Smooth muscle cell (in vitro differentiated cells): ENCODE measurements around the gene FAM200A. TPM values are rescaled to one million over a fixed set of nuclear protein-coding genes. Genes with fewer than 3 reads are reported as not detected.
"Not testable (repeated sequence)": the region's sequence is repeated elsewhere in the genome, so short reads cannot be mapped to it uniquely, and the experiment has no call there.

Source experiments
- DNase-seq: peaks from one replicate; lab custom pipeline; 2025; ENCODE audit not compliant: unreplicated experiment; lab: John Stamatoyannopoulos, UW
- H2AFZ ChIP-seq: fragments of 200-600 bp; sonication (generic); 2 replicates; pipeline ENCODE4 v1.6.0; 2016; ENCODE audit warnings: antibody characterized with exemption, low read depth, mild to moderate bottlenecking
- H3F3A ChIP-seq: fragments of 200-600 bp; sonication (generic); 2 replicates; pipeline ENCODE4 v1.6.0; 2017; ENCODE audit warnings: antibody characterized with exemption, low read depth
- H3K27ac ChIP-seq: fragments of 200-600 bp; sonication (generic); 2 replicates; pipeline ENCODE4 v1.5.1; 2016; ENCODE audit warnings: low read depth, mild to moderate bottlenecking
- H3K27me3 ChIP-seq: fragments of 200-600 bp; sonication (generic); 2 replicates; pipeline ENCODE4 v1.6.1; 2016; ENCODE audit warnings: low read depth, mild to moderate bottlenecking
- H3K36me3 ChIP-seq: fragments of 200-600 bp; sonication (generic); 2 replicates; pipeline ENCODE4 v1.5.1; 2016; ENCODE audit warnings: low read depth
- H3K4me1 ChIP-seq: fragments of 200-600 bp; sonication (generic); 2 replicates; pipeline ENCODE4 v1.5.1; 2016; ENCODE audit warnings: low read depth
- H3K4me2 ChIP-seq: fragments of 200-600 bp; sonication (generic); 2 replicates; pipeline ENCODE4 v1.6.0; 2016; ENCODE audit warnings: mild to moderate bottlenecking
- H3K4me3 ChIP-seq: fragments of 200-600 bp; sonication (generic); 2 replicates; pipeline ENCODE4 v1.5.1; 2016; ENCODE audit warnings: mild to moderate bottlenecking
- H3K79me2 ChIP-seq: fragments of 200-600 bp; sonication (generic); 2 replicates; pipeline ENCODE4 v1.6.0; 2016; ENCODE audit warnings: low read depth, mild to moderate bottlenecking
- H3K9ac ChIP-seq: fragments of 200-600 bp; sonication (generic); 2 replicates; pipeline ENCODE4 v1.6.0; 2016; ENCODE audit warnings: low read depth
- H3K9me3 ChIP-seq: fragments of 200-600 bp; sonication (generic); replicated peaks from 2 replicates; pipeline ENCODE4 v1.5.1; 2016; ENCODE audit warnings: low read depth
- H4K20me1 ChIP-seq: fragments of 200-600 bp; sonication (generic); 2 replicates; pipeline ENCODE4 v1.6.0; 2016; ENCODE audit warnings: low read depth
- CTCF ChIP-seq: fragments of 200-600 bp; sonication (generic); IDR thresholded peaks from 2 replicates; pipeline ENCODE4 v1.5.1; 2017; ENCODE audit warnings: borderline replicate concordance, mild to moderate bottlenecking, antibody characterized with exemption; ENCODE audit not compliant: insufficient read depth, poor library complexity, severe bottlenecking
- WGBS: methylation state at CpG from one replicate; pipeline ENCODE4 v1.1.7; 2016; ENCODE audit warnings: low lambda C conversion rate; 5-methylcytosine and 5-hydroxymethylcytosine counted together
- polyA plus RNA-seq: library from polyadenylated mRNA; unstranded; fragments of >200 nt; fragmentation: Nextera tagmentation; extraction: Ambion mirVana; gene quantifications from 2 replicates; pipeline ENCODE4 v1.2.1, GENCODE V29; 2016
- total RNA-seq: library from RNA; depleted of rRNA; stranded (reverse); fragments of >200 nt; gene quantifications from 2 replicates; pipeline ENCODE4 v1.2.3, GENCODE V29; 2014

The FAM200A gene
- total and polyA plus RNA-seq, 2 experiments from 2014 or later = 8.1 to 10.0 TPM

- peaks cover 15% of the 10 kb centered on the region for H3K79me2 ChIP-seq
- H4K20me1 ChIP-seq = peaks cover 61% of the 10 kb centered on the region
- H3K4me1 ChIP-seq = no peaks in the 10 kb centered on the region
- H3K9ac ChIP-seq = no peak overlapping the region
- TF ChIP-seq CTCF = no peak
- no peak overlapping the region for H3K4me3 ChIP-seq
- peaks cover 12% of the 10 kb centered on the region for H3K36me3 ChIP-seq
- no peak overlapping the region for H2AFZ ChIP-seq
- DNase-seq = no peak
- H3K9me3 ChIP-seq = no peaks in the 10 kb centered on the region
- H3K27me3 ChIP-seq = no peaks in the 10 kb centered on the region
- H3K27ac ChIP-seq = no peak overlapping the region
- peaks cover 24% of the 10 kb centered on the region for H3F3A ChIP-seq
- H3K4me2 ChIP-seq = no peak overlapping the region
- WGBS = 100% methylated on average over 1 of the region's 1 CpG
Observed at GRCh38 chr7:99573257-99573656, 21.3 kb upstream of the FAM200A start.

GRCh38 chr7:99571768-99572167 lies 19.9 kb upstream of the FAM200A start:
- no peaks in the 10 kb centered on the region for H3K9me3 ChIP-seq
- H3K36me3 ChIP-seq = peaks cover 12% of the 10 kb centered on the region
- no peak overlapping the region for H2AFZ ChIP-seq
- H3K27me3 ChIP-seq = no peaks in the 10 kb centered on the region
- WGBS = 99% methylated on average over 3 of the region's 3 CpGs
- no peaks in the 10 kb centered on the region for H3K4me1 ChIP-seq
- peaks cover 22% of the 10 kb centered on the region for H3F3A ChIP-seq
- H4K20me1 ChIP-seq = peaks cover 74% of the 10 kb centered on the region
- no peak overlapping the region for H3K9ac ChIP-seq
- H3K4me2 ChIP-seq = no peak overlapping the region
- no peak for DNase-seq
- TF ChIP-seq CTCF = no peak
- H3K27ac ChIP-seq = no peak overlapping the region
- H3K4me3 ChIP-seq = no peak overlapping the region
- H3K79me2 ChIP-seq = peaks cover 23% of the 10 kb centered on the region

- DNase-seq, H3K27ac ChIP-seq, H3K4me2 ChIP-seq, H3K9ac ChIP-seq, H3K27me3 ChIP-seq, H2AFZ ChIP-seq, H3K9me3 ChIP-seq, H3K4me1 ChIP-seq, H3K4me3 ChIP-seq: not testable (repeated sequence)
- Histone ChIP-seq H3K79me2 (peaks cover 51% of the 10 kb centered on the region), H3F3A (peaks cover 10% of the 10 kb centered on the region), H3K36me3 (peaks cover 25% of the 10 kb centered on the region), H4K20me1 (peaks cover 89% of the 10 kb centered on the region)
- WGBS = 95% methylated on average over 7 of the region's 7 CpGs
Observed at GRCh38 chr7:99568770-99569169, 16.9 kb upstream of the FAM200A start.

GRCh38 chr7:99563650-99564049 lies 11.7 kb upstream of the FAM200A start:
- TF ChIP-seq CTCF = no peak
- Histone ChIP-seq H3K9me3 (no peaks in the 10 kb centered on the region), H3K79me2 (peaks cover 67% of the 10 kb centered on the region), H3K4me1 (peaks cover 11% of the 10 kb centered on the region), H3K9ac (peak overlapping the region; percentile 88), H2AFZ (no peak overlapping the region), H3K27ac (peak overlapping the region; percentile 98), H4K20me1 (peaks cover 67% of the 10 kb centered on the region), H3K27me3 (no peaks in the 10 kb centered on the region), H3K4me2 (peak overlapping the region; percentile 80), H3K4me3 (no peak overlapping the region), H3K36me3 (peaks cover 21% of the 10 kb centered on the region), H3F3A (peaks cover 25% of the 10 kb centered on the region)
- no peak for DNase-seq
- 26% methylated on average over 10 of the region's 10 CpGs for WGBS
